Measurements from ENCODE around the gene KCNMA1. TPM values are rescaled to one million over a fixed set of nuclear protein-coding genes. Genes with fewer than 3 reads are reported as not detected.
A peak's percentile ranks its signal among the peaks of the same experiment; 100 is the strongest.

Gene KCNMA1
- polyA plus RNA-seq, 1 donor from 2014 or later: 60.8 TPM

GRCh38 chr10:77114181-77114821 is 523.3 kb downstream of the KCNMA1 start:
- Histone ChIP-seq H3F3A (ENCODE audit: insufficient read depth, low read length, poor library complexity, severe bottlenecking) (no peaks in the 10 kb centered on the region), H3K9me3 (ENCODE audit: low read length) (no peaks in the 10 kb centered on the region), H3K9ac (ENCODE audit: low read length) (no peak overlapping the region), H3K4me2 (ENCODE audit: low read length) (no peak overlapping the region), H3K79me2 (replicated peaks; ENCODE audit: insufficient read depth, low read length) (no peaks in the 10 kb centered on the region), H3K36me3 (ENCODE audit: insufficient read depth, low read length) (no peaks in the 10 kb centered on the region), H4K20me1 (ENCODE audit: insufficient read depth) (no peaks in the 10 kb centered on the region), H3K9me2 (ENCODE audit: insufficient read depth, low read length) (no peaks in the 10 kb centered on the region), H3K27me3 (ENCODE audit: insufficient read depth, low read depth, low read length) (no peaks in the 10 kb centered on the region), H3K4me3 (ENCODE audit: low read length) (no peak overlapping the region), H2AFZ (ENCODE audit: low read depth, low read length) (no peak overlapping the region), H3K27ac (ENCODE audit: low read length) (no peak overlapping the region)
- TF ChIP-seq CTCF (IDR thresholded peaks at IDR 0.05; ENCODE audit: poor library complexity, severe bottlenecking) (no peak), EP300 (conservative IDR thresholded peaks at IDR 0.05; ENCODE audit: poor library complexity, severe bottlenecking) (no peak), SMC3 (conservative IDR thresholded peaks at IDR 0.05; ENCODE audit: poor library complexity) (no peak)
- TF ChIP-seq, protein P1, sequence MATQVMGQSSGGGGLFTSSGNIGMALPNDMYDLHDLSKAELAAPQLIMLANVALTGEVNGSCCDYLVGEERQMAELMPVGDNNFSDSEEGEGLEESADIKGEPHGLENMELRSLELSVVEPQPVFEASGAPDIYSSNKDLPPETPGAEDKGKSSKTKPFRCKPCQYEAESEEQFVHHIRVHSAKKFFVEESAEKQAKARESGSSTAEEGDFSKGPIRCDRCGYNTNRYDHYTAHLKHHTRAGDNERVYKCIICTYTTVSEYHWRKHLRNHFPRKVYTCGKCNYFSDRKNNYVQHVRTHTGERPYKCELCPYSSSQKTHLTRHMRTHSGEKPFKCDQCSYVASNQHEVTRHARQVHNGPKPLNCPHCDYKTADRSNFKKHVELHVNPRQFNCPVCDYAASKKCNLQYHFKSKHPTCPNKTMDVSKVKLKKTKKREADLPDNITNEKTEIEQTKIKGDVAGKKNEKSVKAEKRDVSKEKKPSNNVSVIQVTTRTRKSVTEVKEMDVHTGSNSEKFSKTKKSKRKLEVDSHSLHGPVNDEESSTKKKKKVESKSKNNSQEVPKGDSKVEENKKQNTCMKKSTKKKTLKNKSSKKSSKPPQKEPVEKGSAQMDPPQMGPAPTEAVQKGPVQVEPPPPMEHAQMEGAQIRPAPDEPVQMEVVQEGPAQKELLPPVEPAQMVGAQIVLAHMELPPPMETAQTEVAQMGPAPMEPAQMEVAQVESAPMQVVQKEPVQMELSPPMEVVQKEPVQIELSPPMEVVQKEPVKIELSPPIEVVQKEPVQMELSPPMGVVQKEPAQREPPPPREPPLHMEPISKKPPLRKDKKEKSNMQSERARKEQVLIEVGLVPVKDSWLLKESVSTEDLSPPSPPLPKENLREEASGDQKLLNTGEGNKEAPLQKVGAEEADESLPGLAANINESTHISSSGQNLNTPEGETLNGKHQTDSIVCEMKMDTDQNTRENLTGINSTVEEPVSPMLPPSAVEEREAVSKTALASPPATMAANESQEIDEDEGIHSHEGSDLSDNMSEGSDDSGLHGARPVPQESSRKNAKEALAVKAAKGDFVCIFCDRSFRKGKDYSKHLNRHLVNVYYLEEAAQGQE (IDR thresholded peaks at IDR 0.05; ENCODE audit: borderline replicate concordance): no peak

DNA sequence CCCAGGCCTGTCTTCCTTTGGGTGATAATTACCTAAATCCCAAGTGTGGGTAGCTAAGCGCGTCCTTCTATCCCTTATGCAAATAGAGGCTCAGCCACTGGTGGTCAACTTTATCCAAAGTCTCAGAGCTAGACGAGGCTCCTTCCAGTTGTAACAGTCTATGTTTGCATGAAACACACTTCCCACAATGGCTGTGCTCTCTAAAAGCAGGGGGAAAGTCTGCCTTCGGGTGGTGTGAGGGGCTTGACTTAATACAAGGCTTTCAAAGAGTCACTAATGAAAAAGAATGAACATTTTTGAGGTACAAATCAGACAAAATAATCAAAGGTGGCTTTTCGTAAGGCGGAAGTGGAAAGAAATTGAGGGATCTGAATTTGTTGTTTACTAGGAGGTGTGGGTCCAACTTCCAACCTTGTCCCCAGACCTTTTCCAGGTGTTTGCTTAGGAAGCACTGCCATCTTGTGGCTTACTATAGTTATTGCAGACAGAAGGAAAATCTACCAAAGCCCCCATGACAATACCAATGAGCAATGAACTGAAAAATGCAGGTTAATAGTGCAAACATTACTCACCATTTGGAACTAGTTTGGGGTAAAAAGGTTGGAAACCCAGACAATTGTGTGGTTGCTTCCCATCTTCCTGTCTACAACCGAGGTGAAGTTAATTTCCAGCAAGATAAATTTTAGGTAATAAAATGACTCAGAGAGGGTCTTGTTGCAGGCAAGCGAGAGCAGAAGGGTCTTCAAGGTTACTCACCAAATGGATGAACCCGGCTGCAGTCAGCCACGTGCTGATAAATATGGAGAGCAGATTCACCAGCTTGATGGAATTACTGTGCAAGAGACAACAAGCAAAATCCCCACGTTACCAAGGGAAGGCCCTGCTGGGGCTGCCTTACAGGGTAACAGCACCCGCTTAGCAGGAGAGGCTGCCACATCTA is 525.7 kb downstream of the KCNMA1 start:
- no peaks in the 10 kb centered on the region for H3F3A ChIP-seq (ENCODE audit: insufficient read depth, low read length, poor library complexity, severe bottlenecking)
- TF ChIP-seq CTCF (IDR thresholded peaks at IDR 0.05; ENCODE audit: poor library complexity, severe bottlenecking): peak; percentile 94
- TF ChIP-seq MXI1 (conservative IDR thresholded peaks at IDR 0.05; ENCODE audit: poor library complexity, severe bottlenecking): peak; percentile 8
- TF ChIP-seq POLR2AphosphoS5 (IDR thresholded peaks at IDR 0.05): no peak
- TF ChIP-seq RAD21 (conservative IDR thresholded peaks at IDR 0.05): peak; percentile 96
- TF ChIP-seq, protein P1 (IDR thresholded peaks at IDR 0.05; ENCODE audit: borderline replicate concordance): no peak
- peak; percentile 91 for TF ChIP-seq SMC3 (conservative IDR thresholded peaks at IDR 0.05; ENCODE audit: poor library complexity)
- H3K79me2 ChIP-seq (replicated peaks; ENCODE audit: insufficient read depth, low read length): no peaks in the 10 kb centered on the region
- H3K36me3 ChIP-seq (ENCODE audit: insufficient read depth, low read length): no peaks in the 10 kb centered on the region
- no peak overlapping the region for H3K9ac ChIP-seq (ENCODE audit: low read length)
- H3K4me2 ChIP-seq (ENCODE audit: low read length): no peak overlapping the region
- no peaks in the 10 kb centered on the region for H3K27me3 ChIP-seq (ENCODE audit: insufficient read depth, low read depth, low read length)
- H3K4me3 ChIP-seq (ENCODE audit: low read length): no peak overlapping the region
- H3K9me2 ChIP-seq (ENCODE audit: insufficient read depth, low read length): no peaks in the 10 kb centered on the region
- H4K20me1 ChIP-seq (ENCODE audit: insufficient read depth): no peaks in the 10 kb centered on the region
- H2AFZ ChIP-seq (ENCODE audit: low read depth, low read length): no peak overlapping the region
- no peak overlapping the region for H3K27ac ChIP-seq (ENCODE audit: low read length)
- H3K9me3 ChIP-seq (ENCODE audit: low read length): no peaks in the 10 kb centered on the region

Measured in neural cell (in vitro differentiated cells).